Activated CD4-positive, alpha-beta T cell treated with anti-CD3 and anti-CD28 coated beads, Interleukin-2, amount 10 ng/mL, durations not matched to agents 7 days and 5 days (primary cell): ENCODE results near the gene VSTM5. TPM values are rescaled to one million over a fixed set of nuclear protein-coding genes. Genes with fewer than 3 reads are reported as not detected.
"Not testable (repeated sequence)": the region's sequence is repeated elsewhere in the genome, so short reads cannot be mapped to it uniquely, and the experiment has no call there.

Experiments used
- CTCF ChIA-PET: fragments of 350-600 bp; sonication (Branson Sonifier 250); formaldehyde crosslinking; loops from one replicate; lab custom pipeline; 2021; ENCODE audit warnings: antibody characterized with exemption; lab: Charles Lee
- POLR2A ChIA-PET: fragments of 350-600 bp; sonication (Branson Sonifier 250); formaldehyde crosslinking; loops from one replicate; lab custom pipeline; 2021; ENCODE audit warnings: antibody characterized with exemption; lab: Charles Lee
- DNase-seq: peaks from one replicate; pipeline ENCODE4 v3.0.0-alpha.2; 2020
- H3K27ac Mint-ChIP-seq: one replicate; pipeline ENCODE4 v1.8.0; 2021; ENCODE audit warnings: mild to moderate bottlenecking, moderate library complexity, mixed read lengths
- H3K27me3 Mint-ChIP-seq: one replicate; pipeline ENCODE4 v1.8.0; 2021; ENCODE audit warnings: mixed read lengths
- H3K36me3 Mint-ChIP-seq: one replicate; pipeline ENCODE4 v1.8.0; 2021; ENCODE audit warnings: low read depth, mixed read lengths
- H3K4me1 Mint-ChIP-seq: one replicate; pipeline ENCODE4 v1.8.0; 2021; ENCODE audit warnings: mixed read lengths
- H3K4me3 Mint-ChIP-seq: one replicate; pipeline ENCODE4 v1.8.0; 2021; ENCODE audit warnings: mild to moderate bottlenecking, moderate library complexity, mixed read lengths
- H3K9me3 Mint-ChIP-seq: one replicate; pipeline ENCODE4 v1.8.0; 2021; ENCODE audit warnings: mixed read lengths
- total RNA-seq, 2 experiments: library from RNA; stranded (reverse); gene quantifications; one replicate each; pipeline ENCODE4 v1.2.3, GENCODE V29; 2021

Gene VSTM5
- total RNA-seq, 2 experiments from 2014 or later: not detected

- H3K27ac Mint-ChIP-seq, H3K9me3 Mint-ChIP-seq, DNase-seq, POLR2A ChIA-PET, CTCF ChIA-PET, H3K4me1 Mint-ChIP-seq, H3K27me3 Mint-ChIP-seq, H3K4me3 Mint-ChIP-seq: not testable (repeated sequence)
- H3K36me3 Mint-ChIP-seq: peaks cover 13% of the 10 kb centered on the region
Observed at GRCh38 chr11:93774560-93774959, 75.9 kb downstream of the VSTM5 start.

- ChIA-PET CTCF (no interaction called here), POLR2A (no interaction called here)
- H3K27ac Mint-ChIP-seq: no peak overlapping the region
- H3K36me3 Mint-ChIP-seq: peaks cover 9% of the 10 kb centered on the region
- H3K9me3 Mint-ChIP-seq: peaks cover 5% of the 10 kb centered on the region
- no peaks in the 10 kb centered on the region for H3K4me1 Mint-ChIP-seq
- H3K4me3 Mint-ChIP-seq: no peak overlapping the region
- no peak for DNase-seq
- no peaks in the 10 kb centered on the region for H3K27me3 Mint-ChIP-seq
Observed at GRCh38 chr11:93773601-93774200, 76.7 kb downstream of the VSTM5 start.

GRCh38 chr11:93773045-93773477 lies 77.4 kb downstream of the VSTM5 start:
- Mint-ChIP-seq H3K4me3 (no peak overlapping the region), H3K9me3 (peaks cover 5% of the 10 kb centered on the region), H3K27me3 (no peaks in the 10 kb centered on the region), H3K36me3 (peaks cover 8% of the 10 kb centered on the region), H3K4me1 (no peaks in the 10 kb centered on the region), H3K27ac (no peak overlapping the region)
- ChIA-PET POLR2A (no interaction called here), CTCF (interaction anchor here (0.9 kb wide), 1 partner anchor 11 kb away, joined by 5 read pairs; the partner anchor contains the start of gene MED17)
- DNase-seq: no peak

GRCh38 chr11:93772123-93772522 lies 78.3 kb downstream of the VSTM5 start:
- CTCF ChIA-PET: interaction anchor here (0.9 kb wide), 1 partner anchor 12 kb away, joined by 5 read pairs; the partner anchor contains the start of gene MED17
- Mint-ChIP-seq H3K27me3 (no peaks in the 10 kb centered on the region), H3K36me3 (peaks cover 10% of the 10 kb centered on the region), H3K4me3 (no peak overlapping the region), H3K27ac (no peak overlapping the region), H3K9me3 (peaks cover 2% of the 10 kb centered on the region), H3K4me1 (no peaks in the 10 kb centered on the region)
- POLR2A ChIA-PET: no interaction called here
- DNase-seq: no peak

- H3K27me3 Mint-ChIP-seq: no peaks in the 10 kb centered on the region
- no peak for DNase-seq
- CTCF ChIA-PET: no interaction called here
- peaks cover 22% of the 10 kb centered on the region for H3K36me3 Mint-ChIP-seq
- H3K4me1 Mint-ChIP-seq: no peaks in the 10 kb centered on the region
- no peak overlapping the region for H3K27ac Mint-ChIP-seq
- no peak overlapping the region for H3K4me3 Mint-ChIP-seq
- POLR2A ChIA-PET: no interaction called here
- peaks cover 13% of the 10 kb centered on the region for H3K9me3 Mint-ChIP-seq
Observed at GRCh38 chr11:93770160-93770559, 80.3 kb downstream of the VSTM5 start.

Other genes with a start within 250 kb of the VSTM5 start
- gene CEP295, start 188.9 kb downstream of the VSTM5 start, total RNA-seq: 10 to 100 TPM; 31.8 to 35.5 TPM
- 100 to 1,000 TPM; 159 to 166 TPM for gene TAF1D, start 109.1 kb downstream of the VSTM5 start, total RNA-seq
- 10 to 100 TPM; 14.5 to 22.5 TPM for gene C11orf54, start 108.9 kb downstream of the VSTM5 start, total RNA-seq
- 10 to 100 TPM; 40.7 to 42.1 TPM for gene MED17, start 66.3 kb downstream of the VSTM5 start, total RNA-seq
- not detected for gene HEPHL1, start 170.7 kb upstream of the VSTM5 start, total RNA-seq